Liver (tissue), 9 donors: Measurements from ENCODE around the gene BAHCC1. TPM values are rescaled to one million over a fixed set of nuclear protein-coding genes. Genes with fewer than 3 reads are reported as not detected.

ENCODE experiments used
- DNase-seq: peaks from one replicate; pipeline ENCODE4 v3.0.0-alpha.2; 2017; ENCODE audit warnings: low spot score
- H3K27ac ChIP-seq, 2 donors: one replicate each; pipeline ENCODE4 v1.7.0; 2013; ENCODE audit warnings: inconsistent platforms in 2 of 2, low read length in 2 of 2, control low read depth in 1 of 2, low read depth in 1 of 2, mild to moderate bottlenecking in 1 of 2
- H3K27me3 ChIP-seq, 4 donors: one replicate each; pipeline versions ENCODE4 v1.6.1 to v1.7.0; 2013; ENCODE audit warnings: low read length in 3 of 4, inconsistent platforms in 1 of 4, mild to moderate bottlenecking in 1 of 4, moderate library complexity in 1 of 4; ENCODE audit not compliant: control insufficient read depth in 4 of 4, insufficient read depth in 4 of 4
- H3K36me3 ChIP-seq, 4 donors: one replicate each; pipeline versions ENCODE4 v1.6.1 to v1.7.0; 2013; ENCODE audit warnings: low read length in 3 of 4, mild to moderate bottlenecking in 3 of 4, low read depth in 1 of 4, moderate library complexity in 1 of 4; ENCODE audit not compliant: control insufficient read depth in 4 of 4, insufficient read depth in 3 of 4
- H3K4me1 ChIP-seq, 4 donors: one replicate each; pipeline versions ENCODE4 v1.6.1 to v1.7.0; 2013; ENCODE audit warnings: low read length in 3 of 4, mild to moderate bottlenecking in 3 of 4, moderate library complexity in 1 of 4; ENCODE audit not compliant: control insufficient read depth in 4 of 4, insufficient read depth in 4 of 4
- H3K4me3 ChIP-seq, 3 donors: one replicate each; pipeline versions ENCODE4 v1.6.1 to v1.7.0; 2013; ENCODE audit warnings: low read length in 3 of 3, control low read depth in 1 of 3, low read depth in 1 of 3, mild to moderate bottlenecking in 1 of 3
- H3K9ac ChIP-seq, 2 donors: one replicate each; pipeline ENCODE4 v1.7.0; 2013; ENCODE audit warnings: low read length in 2 of 2, mild to moderate bottlenecking in 2 of 2, moderate library complexity in 2 of 2, control low read depth in 1 of 2, low read depth in 1 of 2
- H3K9me3 ChIP-seq, 4 donors: one replicate each; pipeline versions ENCODE4 v1.6.1 to v1.7.0; 2013; ENCODE audit warnings: low read length in 3 of 4; ENCODE audit not compliant: control insufficient read depth in 4 of 4
- CTCF ChIP-seq: fragments of 150-350 bp; IDR thresholded peaks from 2 replicates; pipeline ENCODE4 v1.5.1; 2017; ENCODE audit warnings: improper control_type of control experiment, low read depth, low read length; ENCODE audit not compliant: missing input control
- EGR1 ChIP-seq, 2 donors: IDR thresholded peaks; 2 replicates each; pipeline ENCODE4 v1.6.1; 2016 to 2018; ENCODE audit warnings: antibody characterized with exemption in 2 of 2, low read depth in 2 of 2
- FOXA2 ChIP-seq: IDR thresholded peaks from 2 replicates; pipeline ENCODE4 v1.6.1; 2016; ENCODE audit warnings: antibody characterized with exemption
- GABPA ChIP-seq, 2 donors: IDR thresholded peaks in 1 of 2; conservative IDR thresholded peaks in 1 of 2; 2 replicates each; pipeline ENCODE4 v1.6.1; 2016; ENCODE audit warnings: antibody characterized with exemption in 2 of 2, mild to moderate bottlenecking in 1 of 2, moderate library complexity in 1 of 2
- HNF4A ChIP-seq, 2 donors: conservative IDR thresholded peaks; 2 replicates each; pipeline ENCODE4 v1.6.1; 2016; ENCODE audit warnings: antibody characterized with exemption in 2 of 2, mild to moderate bottlenecking in 2 of 2
- HNF4G ChIP-seq: IDR thresholded peaks from 2 replicates; pipeline ENCODE4 v1.6.1; 2016; ENCODE audit warnings: antibody characterized with exemption
- JUND ChIP-seq, 2 donors: IDR thresholded peaks; 2 replicates each; pipeline ENCODE4 v1.6.1; 2016; ENCODE audit warnings: antibody characterized with exemption in 2 of 2
- NR2F2 ChIP-seq: IDR thresholded peaks from 2 replicates; pipeline ENCODE4 v1.6.1; 2016; ENCODE audit warnings: antibody characterized with exemption
- RAD21 ChIP-seq, 2 donors: IDR thresholded peaks; 2 replicates each; pipeline ENCODE4 v1.6.1; 2016; ENCODE audit warnings: antibody characterized with exemption in 2 of 2, mild to moderate bottlenecking in 2 of 2
- REST ChIP-seq: IDR thresholded peaks from 2 replicates; pipeline ENCODE4 v1.6.1; 2016; ENCODE audit warnings: antibody characterized with exemption, mild to moderate bottlenecking
- RXRA ChIP-seq, 2 donors: IDR thresholded peaks; 2 replicates each; pipeline ENCODE4 v1.6.1; 2017 to 2018; ENCODE audit warnings: antibody characterized with exemption in 2 of 2, mild to moderate bottlenecking in 1 of 2
- SP1 ChIP-seq: IDR thresholded peaks from 2 replicates; pipeline ENCODE4 v1.6.1; 2018; ENCODE audit warnings: antibody characterized with exemption, mild to moderate bottlenecking
- TAF1 ChIP-seq: conservative IDR thresholded peaks from 2 replicates; pipeline ENCODE4 v1.6.1; 2016; ENCODE audit warnings: antibody characterized with exemption, mild to moderate bottlenecking
- YY1 ChIP-seq: IDR thresholded peaks from 2 replicates; pipeline ENCODE4 v1.6.1; 2016; ENCODE audit warnings: antibody characterized with exemption, mild to moderate bottlenecking
- ZBTB33 ChIP-seq: IDR thresholded peaks from 2 replicates; pipeline ENCODE4 v1.6.1; 2016; ENCODE audit warnings: antibody characterized with exemption
- WGBS: extraction: QIAGEN DNeasy Blood & Tissue Kit; methylation state at CpG from one replicate; pipeline ENCODE4 v1.1.7; 2013; 5-methylcytosine and 5-hydroxymethylcytosine counted together
- polyA plus RNA-seq, 2 donors: library from polyadenylated mRNA; stranded (reverse) in 1 of 2; unstranded in 1 of 2; fragments of 200-250 nt in 1 of 2; fragments of >200 nt in 1 of 2; fragmentation: Nextera tagmentation in 1 of 2; extraction: Ambion mirVana in 1 of 2; gene quantifications; one replicate each; pipeline versions ENCODE4 v1.2.1 to v1.2.3, GENCODE V29; 2013 to 2015
- total RNA-seq, 2 donors: library from RNA; depleted of rRNA; stranded (reverse); fragments of >200 nt; gene quantifications; one replicate each; pipeline ENCODE4 v1.2.3, GENCODE V29; 2014
- TF ChIP-seq, protein P1 (sequence below): IDR thresholded peaks from 2 replicates; pipeline ENCODE4 v1.6.1; 2016; ENCODE audit warnings: antibody characterized with exemption
- donor health status: healthy.
- donor health status: healthy.
- donor health status: healthy.
- donor health status: healthy.
- donor health status: healthy.

Gene BAHCC1
- total and polyA plus RNA-seq, 4 donors = 0.76 to 3.9 (median 2.5) TPM

DNA sequence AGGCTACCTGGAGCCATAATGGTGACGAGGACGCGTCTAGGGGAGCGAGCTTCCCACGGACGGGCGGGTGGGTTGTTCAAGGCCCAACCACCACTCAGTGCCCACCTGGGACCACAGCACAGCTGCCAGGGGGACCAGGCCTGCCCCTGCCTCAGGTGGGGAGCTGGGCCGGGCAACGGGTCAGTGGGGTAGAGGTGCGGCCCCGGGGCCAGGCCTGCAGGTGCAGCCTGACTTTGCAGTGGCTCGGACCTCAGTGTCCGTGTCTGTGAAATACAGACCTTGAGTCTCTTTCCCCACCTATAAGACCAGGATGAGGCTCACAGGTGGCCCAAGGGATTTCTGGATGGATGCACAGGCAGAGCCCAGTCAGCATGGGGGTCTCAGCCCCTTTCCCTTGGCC lies 74.0 kb downstream of the BAHCC1 start:
- no peaks in the 10 kb centered on the region for H3K4me1 ChIP-seq
- WGBS = 88% methylated on average over 13 of the region's 13 CpGs
- H3K9ac ChIP-seq = no peak overlapping the region
- no peaks in the 10 kb centered on the region for H3K9me3 ChIP-seq
- no peaks in the 10 kb centered on the region for H3K36me3 ChIP-seq
- no peak overlapping the region for H3K27ac ChIP-seq
- no peak overlapping the region for H3K4me3 ChIP-seq
- no peak for DNase-seq
- TF ChIP-seq ZBTB33 (no peak), RXRA (IDR thresholded peaks at IDR 0.05) (no peak), EGR1 (IDR thresholded peaks at IDR 0.05; ENCODE audit: low read depth in 2 of 2) (no peak), YY1 (no peak), GABPA (IDR thresholded peaks at IDR 0.05 in 1 of 2, conservative IDR thresholded peaks at IDR 0.05 in 1 of 2) (no peak), RAD21 (IDR thresholded peaks at IDR 0.05) (no peak), HNF4A (conservative IDR thresholded peaks at IDR 0.05) (no peak), CTCF (no peak), HNF4G (no peak), REST (no peak), NR2F2 (no peak), FOXA2 (no peak)
- TF ChIP-seq, protein P1, sequence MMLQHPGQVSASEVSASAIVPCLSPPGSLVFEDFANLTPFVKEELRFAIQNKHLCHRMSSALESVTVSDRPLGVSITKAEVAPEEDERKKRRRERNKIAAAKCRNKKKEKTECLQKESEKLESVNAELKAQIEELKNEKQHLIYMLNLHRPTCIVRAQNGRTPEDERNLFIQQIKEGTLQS = no peak
- H3K27me3 ChIP-seq = no peaks in the 10 kb centered on the region

- 90% methylated on average over 9 of the region's 9 CpGs for WGBS
- Histone ChIP-seq H3K4me1 (no peaks in the 10 kb centered on the region), H3K9me3 (no peaks in the 10 kb centered on the region), H3K9ac (no peak overlapping the region), H3K36me3 (no peaks in the 10 kb centered on the region), H3K27ac (no peak overlapping the region), H3K27me3 (no peaks in the 10 kb centered on the region), H3K4me3 (no peak overlapping the region)
- no peak for DNase-seq
- no peak for TF ChIP-seq TAF1
- TF ChIP-seq SP1 = no peak
- TF ChIP-seq GABPA (IDR thresholded peaks at IDR 0.05 in 1 of 2, conservative IDR thresholded peaks at IDR 0.05 in 1 of 2) = no peak
- TF ChIP-seq, protein P1 = no peak
- no peak for TF ChIP-seq HNF4G
- no peak for TF ChIP-seq FOXA2
- TF ChIP-seq ZBTB33 = no peak
- no peak for TF ChIP-seq JUND (IDR thresholded peaks at IDR 0.05)
- no peak for TF ChIP-seq CTCF
- no peak for TF ChIP-seq NR2F2
- no peak for TF ChIP-seq YY1
- no peak for TF ChIP-seq RXRA (IDR thresholded peaks at IDR 0.05)
These were observed 75.2 kb downstream of the BAHCC1 start for GRCh38 chr17:81470270-81470943.
